GM19467 (cell line): Measurements from ENCODE around the gene UVSSA.
"Not testable (repeated sequence)": the region's sequence is repeated elsewhere in the genome, so short reads cannot be mapped to it uniquely, and the experiment has no call there.

Experiments
- ATAC-seq: cut with Tn5 transposase; IDR thresholded peaks from one replicate; pipeline ENCODE4 v1.9.1; 2021; ENCODE audit warnings: mild to moderate bottlenecking, moderate library complexity; ENCODE audit not compliant: unreplicated experiment

The UVSSA gene

GRCh38 chr4:1394554-1395388 lies 47.8 kb downstream of the UVSSA start:
- not testable (repeated sequence) for ATAC-seq

GRCh38 chr4:1395389-1395820 lies 48.4 kb downstream of the UVSSA start:
- ATAC-seq = not testable (repeated sequence)

DNA sequence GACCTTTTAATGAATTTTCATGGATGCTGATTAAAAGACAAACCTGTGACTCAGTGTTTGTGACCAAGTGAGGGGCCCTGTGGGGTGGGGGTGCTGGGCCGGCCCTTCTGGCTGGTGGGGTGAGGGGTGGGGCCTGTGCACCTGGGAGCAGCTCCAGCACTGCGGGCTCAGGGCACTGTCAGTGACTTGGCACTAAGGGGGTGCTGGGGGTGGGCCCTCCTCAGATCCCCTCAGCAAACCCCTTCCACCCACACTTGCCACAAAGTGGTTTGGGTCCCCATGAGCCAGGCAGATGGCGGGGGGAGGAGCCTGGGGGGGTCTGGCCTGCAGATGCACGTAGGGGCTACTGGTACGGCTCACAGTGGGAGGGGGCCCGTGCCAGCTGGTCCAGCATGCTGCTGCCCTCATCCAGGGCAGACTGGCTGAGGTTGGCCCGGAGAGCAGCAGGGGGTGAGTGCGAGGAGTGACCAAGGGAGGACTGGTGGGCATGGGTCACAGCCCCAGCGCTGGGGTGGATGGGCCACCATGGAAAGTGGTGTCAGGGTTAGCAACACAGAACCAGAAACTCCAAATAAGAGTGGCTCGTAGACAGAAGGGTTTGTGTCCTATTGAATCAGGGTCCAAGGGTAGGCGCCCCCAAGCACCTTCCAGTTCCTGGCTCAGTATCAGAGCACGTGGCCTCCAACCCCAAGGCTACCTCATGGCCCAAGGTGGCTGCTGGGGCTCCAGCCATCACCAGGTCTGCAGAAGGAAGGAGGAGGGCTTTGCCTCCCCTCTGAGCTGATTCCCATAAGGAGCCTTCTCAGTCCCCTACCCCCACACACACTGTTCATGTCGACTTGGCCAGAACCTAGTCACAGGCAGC lies 49.2 kb downstream of the UVSSA start:
- ATAC-seq = no peak

DNA sequence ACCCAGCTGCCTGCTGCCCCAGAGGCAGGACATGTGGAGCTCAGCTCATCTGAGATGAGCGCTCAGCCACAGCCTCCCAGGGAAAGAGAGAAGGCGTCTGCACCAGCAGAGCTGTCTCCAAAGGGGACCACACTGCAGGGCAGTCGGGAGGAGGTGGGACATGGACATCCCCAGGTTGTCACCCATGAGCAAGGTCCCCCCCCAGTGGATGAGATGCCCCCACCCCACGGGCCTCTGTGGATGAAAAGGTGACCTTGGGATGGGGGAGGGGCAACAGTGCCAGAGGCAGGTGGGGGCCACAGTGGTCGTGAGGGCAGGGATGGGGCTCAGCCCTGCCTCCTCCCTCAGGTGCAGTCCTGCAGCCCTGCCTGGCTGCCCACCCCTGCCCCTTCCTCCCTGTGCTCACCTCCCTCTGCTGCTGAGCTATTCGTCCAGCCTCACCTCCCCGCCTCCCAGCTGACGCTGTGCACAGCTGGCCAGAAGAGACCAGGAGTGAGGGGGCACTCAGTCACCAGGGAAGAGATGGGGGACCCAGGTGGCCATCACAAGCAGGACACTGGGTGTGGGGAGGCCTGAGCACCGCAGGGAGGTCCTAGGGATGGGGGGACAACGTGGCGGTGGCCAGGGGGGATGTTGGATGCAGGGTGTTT lies 49.9 kb downstream of the UVSSA start:
- no peak for ATAC-seq

- no peak for ATAC-seq
Observed at GRCh38 chr4:1398681-1399507, 51.9 kb downstream of the UVSSA start.

DNA sequence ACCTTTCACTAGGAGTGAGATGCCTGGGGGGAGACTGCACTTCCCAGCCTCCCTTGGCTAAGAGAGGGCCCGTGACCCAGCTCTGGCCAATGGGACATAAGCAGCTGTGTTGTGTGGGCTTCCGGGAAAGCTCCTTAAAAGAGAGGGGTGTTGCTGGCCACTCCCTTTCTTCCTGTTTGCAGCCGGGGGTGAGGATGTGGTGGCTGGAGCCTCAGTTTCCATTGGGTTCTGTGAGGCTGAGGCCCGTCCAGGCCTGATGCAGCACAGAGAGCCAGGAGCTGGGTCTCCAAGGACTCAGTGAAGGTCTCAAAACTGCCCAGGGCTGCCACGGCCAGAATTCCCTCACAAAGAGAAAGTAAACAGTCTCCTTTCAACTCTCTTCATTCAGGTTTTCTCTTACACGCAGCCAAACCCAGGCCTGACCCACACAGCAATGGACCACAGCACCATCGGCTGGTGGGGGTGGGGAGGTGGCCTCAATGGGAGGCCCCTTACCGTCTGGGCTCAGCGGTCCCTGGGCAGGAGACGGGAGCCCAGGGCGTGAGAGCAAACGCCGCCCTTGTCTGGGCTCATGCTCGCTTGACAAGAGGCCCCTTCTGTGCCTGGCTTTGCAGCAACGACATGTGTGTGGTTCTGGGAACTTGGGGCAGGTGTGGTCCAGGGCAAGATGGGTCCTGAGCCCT lies 52.6 kb downstream of the UVSSA start:
- ATAC-seq = no peak

- ATAC-seq = no peak
Observed at GRCh38 chr4:1400191-1400805, 53.3 kb downstream of the UVSSA start.

DNA sequence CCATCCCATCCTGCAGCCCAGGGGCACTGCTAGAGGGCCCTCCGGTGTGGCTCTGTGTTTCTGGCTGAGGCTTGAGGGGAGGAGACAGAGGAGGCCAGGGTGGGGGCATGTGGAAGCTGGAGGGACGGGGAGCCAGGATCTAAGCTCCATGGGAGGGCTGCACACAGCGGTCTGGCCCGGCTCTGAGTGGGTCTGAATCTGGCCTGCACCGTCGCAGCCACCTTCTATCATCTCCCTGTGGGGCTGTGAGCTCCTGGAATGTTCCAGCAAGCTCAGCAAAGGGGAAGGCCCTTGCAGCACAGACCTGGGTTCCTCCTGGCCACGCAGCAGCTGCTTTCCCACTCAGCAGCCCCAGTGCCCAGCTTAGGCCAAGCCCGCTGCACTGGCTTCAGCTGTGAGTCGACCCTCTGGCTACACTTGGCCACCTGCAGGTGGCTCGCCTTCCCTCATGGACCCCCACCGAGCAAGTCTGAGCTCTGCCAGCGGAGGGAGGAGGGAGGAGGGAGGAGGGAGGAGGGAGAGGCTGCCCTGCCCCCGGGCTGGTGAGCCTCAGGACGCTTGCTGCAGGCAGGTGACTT lies 53.9 kb downstream of the UVSSA start:
- no peak for ATAC-seq

DNA sequence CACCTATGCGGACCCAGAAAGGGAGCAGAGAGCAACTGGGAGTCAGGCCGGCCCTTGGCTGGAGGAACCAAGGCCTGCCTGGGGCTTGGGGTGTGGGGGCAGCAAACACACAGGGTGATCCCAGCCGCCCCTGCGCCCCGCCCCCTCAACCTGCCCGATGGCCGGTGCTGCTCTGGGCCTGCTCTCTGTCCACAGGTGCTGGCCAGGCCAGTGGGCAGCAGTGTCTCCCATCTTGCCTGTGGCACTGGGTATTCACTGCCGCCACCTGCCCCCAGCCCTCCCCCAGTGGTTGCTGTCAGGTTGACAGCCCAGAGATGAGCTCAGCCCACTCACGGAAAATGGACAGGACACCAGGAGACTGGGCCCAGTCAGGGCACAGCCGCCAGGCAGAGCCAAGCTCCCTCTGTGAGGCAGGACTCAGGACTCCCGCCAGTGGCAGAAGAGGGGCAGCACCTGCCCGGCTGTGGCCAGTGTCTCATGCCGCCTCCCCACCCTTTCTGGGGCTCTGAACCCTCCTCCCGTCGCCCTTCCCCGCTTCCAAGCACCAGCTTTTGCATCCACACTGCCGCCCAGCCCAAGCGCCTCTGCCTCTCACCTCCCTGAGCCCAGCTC lies 54.5 kb downstream of the UVSSA start:
- no peak for ATAC-seq

GRCh38 chr4:1402021-1402515 lies 55.1 kb downstream of the UVSSA start:
- ATAC-seq = no peak

GRCh38 chr4:1402516-1403091 lies 55.6 kb downstream of the UVSSA start:
- ATAC-seq = no peak

DNA sequence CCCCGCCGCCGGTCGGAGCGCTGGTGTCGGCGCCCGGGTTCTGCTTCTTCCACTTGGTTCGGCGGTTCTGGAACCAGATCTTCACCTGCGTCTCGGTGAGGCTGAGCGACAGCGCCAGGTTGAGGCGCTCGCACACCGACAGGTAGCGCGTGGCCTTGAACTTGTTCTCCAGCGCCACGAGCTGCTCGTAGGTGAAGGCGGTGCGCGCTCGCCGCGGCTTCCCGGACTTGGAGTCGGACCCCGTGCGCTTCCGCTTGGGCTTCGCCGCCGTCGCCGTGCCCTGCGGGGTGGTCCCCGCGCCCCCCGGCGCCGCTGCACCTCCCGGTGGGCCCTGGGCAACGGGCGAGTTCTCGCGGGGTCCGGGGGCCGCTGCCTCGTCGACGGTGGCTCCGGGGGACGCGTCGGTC lies 56.2 kb downstream of the UVSSA start:
- ATAC-seq = no peak

DNA sequence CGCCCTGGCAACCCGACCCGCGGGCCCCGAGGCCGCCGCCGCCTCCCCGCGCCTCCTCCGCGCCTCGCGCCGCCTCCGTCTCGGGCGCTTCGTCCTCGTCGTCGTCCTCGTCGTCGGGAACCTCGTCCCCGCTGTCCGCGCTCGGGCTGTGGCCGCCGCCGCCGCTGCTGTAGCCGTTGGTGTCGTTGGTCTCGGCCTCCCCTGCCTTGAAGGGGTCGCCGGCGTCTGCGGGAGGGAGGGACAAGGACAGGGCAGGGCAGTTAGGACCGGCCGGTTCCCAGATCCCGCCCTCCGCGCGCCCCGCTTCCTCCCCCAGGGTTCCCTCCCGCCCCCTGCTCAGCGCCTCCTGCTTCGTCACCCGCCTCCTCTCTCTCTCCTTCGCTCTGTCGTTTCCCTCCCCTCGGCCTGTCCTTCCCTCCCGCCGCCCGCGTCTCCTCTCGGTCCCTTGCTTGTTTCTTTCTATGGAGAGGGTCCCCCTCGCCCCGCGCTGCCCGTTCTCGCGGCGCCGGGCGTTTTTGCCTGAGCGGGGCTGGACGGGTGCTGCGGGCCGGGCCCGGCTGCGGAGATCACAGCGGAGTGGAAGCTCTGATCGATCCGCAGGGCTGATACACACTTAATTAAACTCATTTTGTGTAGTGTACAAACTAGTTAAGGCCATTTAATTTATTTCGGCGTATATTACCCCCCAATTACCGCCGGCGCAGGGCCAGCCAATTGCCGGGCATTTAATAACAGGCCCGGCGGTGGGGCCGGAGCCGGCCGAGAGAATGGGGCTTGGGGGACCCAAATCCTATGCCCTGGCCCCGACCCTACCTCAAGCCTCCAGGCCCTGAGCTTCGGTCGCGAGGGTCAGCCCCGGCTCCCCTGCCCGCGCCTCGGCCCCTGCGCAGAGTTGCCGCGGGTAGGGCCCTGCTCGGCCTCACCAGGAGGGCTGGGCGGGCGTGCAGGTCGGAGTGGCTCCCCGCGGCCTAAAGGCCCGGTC lies 56.9 kb downstream of the UVSSA start:
- ATAC-seq = no peak

- ATAC-seq = no peak
Observed at GRCh38 chr4:1404573-1405253, 57.7 kb downstream of the UVSSA start.

- no peak for ATAC-seq
Observed at GRCh38 chr4:1405254-1405635, 58.2 kb downstream of the UVSSA start.

DNA sequence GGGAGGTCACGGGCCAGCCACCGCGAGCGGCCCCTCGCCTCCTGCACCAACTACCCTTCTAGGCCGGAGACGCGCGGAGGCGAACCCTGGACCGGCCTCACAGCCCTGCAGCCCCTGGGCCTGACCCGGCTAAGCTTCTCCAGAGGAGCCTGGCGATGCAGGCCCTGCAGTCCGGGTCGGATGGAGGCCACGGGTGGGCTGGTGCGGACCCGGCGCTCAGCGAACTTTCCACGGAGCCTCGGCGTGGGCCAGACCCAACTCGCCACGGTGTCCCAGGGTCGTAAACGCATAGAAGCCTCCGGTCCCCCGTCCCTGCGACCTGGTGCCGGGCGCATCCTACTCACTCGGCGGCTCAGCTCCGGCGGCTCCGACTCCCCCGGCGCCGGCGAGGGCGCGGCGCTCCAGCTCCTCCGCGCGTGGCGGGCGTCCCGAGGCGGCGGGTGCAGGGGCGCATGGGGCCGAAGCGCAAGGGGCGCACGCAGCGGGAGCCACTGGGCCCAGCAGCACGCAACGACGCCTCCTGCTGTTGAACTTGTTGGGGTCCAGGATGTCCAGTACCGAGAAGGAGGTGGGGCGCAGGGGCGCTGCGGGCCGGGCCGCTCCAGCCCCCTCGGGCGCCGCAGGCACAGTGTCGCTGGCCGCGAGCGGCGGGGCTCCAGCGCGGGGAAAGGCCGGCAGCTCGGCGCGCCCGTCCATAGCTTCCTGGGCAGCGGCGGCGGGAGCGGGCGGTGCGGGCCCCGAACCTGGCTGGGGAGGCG lies 58.8 kb downstream of the UVSSA start:
- no peak for ATAC-seq
